PFSK-1 (cell line): Measurements from ENCODE around the gene SLC1A7.

Experiments
- FOXP2 ChIP-seq: optimal IDR thresholded peaks from 2 replicates; pipeline ENCODE3; 2011; ENCODE audit warnings: borderline replicate concordance, control low read depth, inconsistent platforms; ENCODE audit not compliant: insufficient read depth; ENCODE audit errors: extremely low read length, extremely low read depth
- POLR2AphosphoS5 ChIP-seq: IDR thresholded peaks from 2 replicates; pipeline ENCODE4 v1.6.1; 2012; ENCODE audit warnings: low read depth, mild to moderate bottlenecking, control low read depth, low read length, moderate library complexity
- REST ChIP-seq, 2 experiments: IDR thresholded peaks; 2 replicates each; pipeline versions ENCODE4 v1.6.1 to v1.8.0; 2011 to 2012; ENCODE audit warnings: low read depth in 2 of 2, low read length in 2 of 2, control low read depth in 1 of 2, inconsistent platforms in 1 of 2, mild to moderate bottlenecking in 1 of 2, moderate library complexity in 1 of 2; ENCODE audit not compliant: insufficient read depth in 1 of 2
- SIN3A ChIP-seq: IDR thresholded peaks from 2 replicates; pipeline ENCODE4 v1.6.1; 2012; ENCODE audit warnings: mild to moderate bottlenecking, low read length, moderate library complexity, borderline replicate concordance; ENCODE audit not compliant: insufficient read depth
- TAF1 ChIP-seq: IDR thresholded peaks from 2 replicates; pipeline ENCODE4 v1.6.1; 2012; ENCODE audit warnings: low read length, control low read depth, borderline replicate concordance; ENCODE audit not compliant: insufficient read depth

SLC1A7 gene

GRCh38 chr1:53122201-53122885 is 20.1 kb downstream of the SLC1A7 start:
- peak; percentile 26 for TF ChIP-seq FOXP2
- no peak for TF ChIP-seq POLR2AphosphoS5
- no peak for TF ChIP-seq SIN3A

GRCh38 chr1:53121319-53122172 is 20.9 kb downstream of the SLC1A7 start:
- peak; percentile 87 for TF ChIP-seq FOXP2
- TF ChIP-seq TAF1: no peak
- peak; percentile 10; the same call in 1 of the 2 replicates for TF ChIP-seq SIN3A
- TF ChIP-seq REST (IDR thresholded peaks at IDR 0.05; ENCODE audit: insufficient read depth in 1 of 2, low read depth in 2 of 2, low read length in 2 of 2): no peak
- TF ChIP-seq POLR2AphosphoS5: no peak

- TF ChIP-seq REST (IDR thresholded peaks at IDR 0.05; ENCODE audit: insufficient read depth in 1 of 2, low read depth in 2 of 2, low read length in 2 of 2) (no peak), SIN3A (no peak)
Measured at GRCh38 chr1:53120659-53121058, 21.8 kb downstream of the SLC1A7 start.

- TF ChIP-seq SIN3A (no peak), POLR2AphosphoS5 (no peak), TAF1 (no peak), FOXP2 (no peak), REST (IDR thresholded peaks at IDR 0.05; ENCODE audit: insufficient read depth in 1 of 2, low read depth in 2 of 2, low read length in 2 of 2) (no peak)
Measured at GRCh38 chr1:53117836-53118235, 24.6 kb downstream of the SLC1A7 start.

- TF ChIP-seq FOXP2: no peak
- TF ChIP-seq TAF1: no peak
- no peak for TF ChIP-seq REST (IDR thresholded peaks at IDR 0.05; ENCODE audit: insufficient read depth in 1 of 2, low read depth in 2 of 2, low read length in 2 of 2)
Measured at GRCh38 chr1:53116933-53117600, 25.4 kb downstream of the SLC1A7 start.
